Fibroblast of lung (primary cell): ENCODE measurements around the gene MACROD2. TPM values are rescaled to one million over a fixed set of nuclear protein-coding genes. Genes with fewer than 3 reads are reported as not detected.

Experiments used
- DNase-seq, 2 donors: peaks; one replicate each; pipeline versions ENCODE4 v3.0.0 to v3.0.0-alpha.2; 2010; ENCODE audit warnings: low read depth in 2 of 2
- H2AFZ ChIP-seq: 2 replicates; pipeline ENCODE4 v1.5.1; 2012; ENCODE audit warnings: low read length, control low read depth, inconsistent platforms
- H3K27ac ChIP-seq: 2 replicates; pipeline ENCODE4 v1.5.1; 2011; ENCODE audit warnings: low read length, control low read depth; ENCODE audit not compliant: insufficient read depth
- H3K27me3 ChIP-seq: 2 replicates; pipeline ENCODE4 v1.5.1; 2011; ENCODE audit warnings: mild to moderate bottlenecking, low read length; ENCODE audit not compliant: control insufficient read depth, insufficient read depth
- H3K36me3 ChIP-seq: 2 replicates; pipeline ENCODE4 v1.5.1; 2011; ENCODE audit warnings: low read length; ENCODE audit not compliant: control insufficient read depth, insufficient read depth
- H3K4me1 ChIP-seq: 2 replicates; pipeline ENCODE4 v1.5.1; 2011; ENCODE audit warnings: low read length; ENCODE audit not compliant: control insufficient read depth, insufficient read depth; ENCODE audit errors: extremely low read depth
- H3K4me2 ChIP-seq: 2 replicates; pipeline ENCODE4 v1.5.1; 2011; ENCODE audit warnings: low read length, control low read depth; ENCODE audit not compliant: insufficient read depth; ENCODE audit errors: extremely low read depth
- H3K4me3 ChIP-seq, 4 experiments: fragments of 200-600 bp in 1 of 4; sonication (generic) in 1 of 4; replicated peaks in 1 of 4; 2 replicates each; pipeline ENCODE4 v1.5.1; 2011 to 2016; ENCODE audit warnings: low read length in 4 of 4, low read depth in 3 of 4, mild to moderate bottlenecking in 3 of 4, control low read depth in 2 of 4, inconsistent platforms in 1 of 4, mixed read lengths in 1 of 4; ENCODE audit not compliant: insufficient read depth in 1 of 4; ENCODE audit errors: control extremely low read depth in 1 of 4
- H3K79me2 ChIP-seq: 2 replicates; pipeline ENCODE4 v1.5.1; 2012; ENCODE audit warnings: mild to moderate bottlenecking, low read length, inconsistent platforms; ENCODE audit not compliant: control insufficient read depth, insufficient read depth
- H3K9ac ChIP-seq: 2 replicates; pipeline ENCODE4 v1.5.1; 2011; ENCODE audit warnings: mild to moderate bottlenecking, low read length, control low read depth; ENCODE audit not compliant: insufficient read depth
- H3K9me3 ChIP-seq: 2 replicates; pipeline ENCODE4 v1.5.1; 2012; ENCODE audit warnings: low read depth, low read length; ENCODE audit not compliant: control insufficient read depth, insufficient read depth
- H4K20me1 ChIP-seq: 2 replicates; pipeline ENCODE4 v1.5.1; 2011; ENCODE audit warnings: low read length; ENCODE audit not compliant: control insufficient read depth, insufficient read depth; ENCODE audit errors: extremely low read depth
- CTCF ChIP-seq, 2 donors: IDR thresholded peaks in 1 of 2; conservative IDR thresholded peaks in 1 of 2; 1 replicate in 1 of 2; 2 replicates in 1 of 2; pipeline ENCODE4 v1.5.1; 2011 to 2012; ENCODE audit warnings: low read length in 2 of 2, control low read depth in 1 of 2, inconsistent platforms in 1 of 2, low read depth in 1 of 2, mild to moderate bottlenecking in 1 of 2
- EZH2 ChIP-seq: IDR thresholded peaks from 2 replicates; pipeline ENCODE4 v1.5.1; 2012; ENCODE audit warnings: low read length, control low read depth, mild to moderate bottlenecking; ENCODE audit errors: missing control alignments
- polyA plus RNA-seq, 2 donors: library from polyadenylated mRNA; depleted of rRNA in 1 of 2; stranded (reverse) in 1 of 2; unstranded in 1 of 2; fragments of >200 nt; gene quantifications; 2 replicates each; pipeline ENCODE4 v1.2.1, GENCODE V29; 2011 to 2012; ENCODE audit warnings: missing spikeins in 1 of 2
- total RNA-seq: library from RNA; depleted of rRNA; stranded (reverse); fragments of >200 nt; gene quantifications from 2 replicates; pipeline ENCODE4 v1.2.1, GENCODE V29; 2014

Gene MACROD2
- total and polyA plus RNA-seq, 2 donors (not counting 1 experiment from before 2014, with no cell fraction given): 0.54 to 1.7 TPM

GRCh38 chr20:15079594-15080340, 1084.5 kb downstream of the MACROD2 start:
- Histone ChIP-seq H2AFZ (no peak overlapping the region), H3K4me1 (no peaks in the 10 kb centered on the region), H3K79me2 (no peaks in the 10 kb centered on the region), H3K36me3 (no peaks in the 10 kb centered on the region), H3K4me2 (no peak overlapping the region), H3K27me3 (no peaks in the 10 kb centered on the region), H3K9me3 (no peaks in the 10 kb centered on the region), H3K9ac (no peak overlapping the region), H3K27ac (no peak overlapping the region), H3K4me3 (no peak overlapping the region), H4K20me1 (no peaks in the 10 kb centered on the region)
- DNase-seq: no peak
- no peak for TF ChIP-seq EZH2

- Histone ChIP-seq H3K27me3 (no peaks in the 10 kb centered on the region), H4K20me1 (no peaks in the 10 kb centered on the region), H3K4me1 (no peaks in the 10 kb centered on the region), H3K4me3 (no peak overlapping the region), H3K27ac (no peak overlapping the region), H3K9me3 (no peaks in the 10 kb centered on the region), H3K9ac (no peak overlapping the region), H3K4me2 (no peak overlapping the region), H3K36me3 (no peaks in the 10 kb centered on the region), H3K79me2 (no peaks in the 10 kb centered on the region), H2AFZ (no peak overlapping the region)
- TF ChIP-seq EZH2: no peak
- TF ChIP-seq CTCF (conservative IDR thresholded peaks at IDR 0.05 in 1 of 2, IDR thresholded peaks at IDR 0.05 in 1 of 2; ENCODE audit: low read depth in 1 of 2, low read length in 2 of 2): no peak
- DNase-seq: no peak
These were observed 1085.9 kb downstream of the MACROD2 start for GRCh38 chr20:15081261-15081660.

- H3K27ac ChIP-seq: no peak overlapping the region
- H3K9ac ChIP-seq: no peak overlapping the region
- TF ChIP-seq EZH2 (no peak), CTCF (conservative IDR thresholded peaks at IDR 0.05 in 1 of 2, IDR thresholded peaks at IDR 0.05 in 1 of 2; ENCODE audit: low read depth in 1 of 2, low read length in 2 of 2) (no peak)
- no peaks in the 10 kb centered on the region for H3K36me3 ChIP-seq
- H3K9me3 ChIP-seq: no peaks in the 10 kb centered on the region
- no peaks in the 10 kb centered on the region for H4K20me1 ChIP-seq
- no peak overlapping the region for H2AFZ ChIP-seq
- H3K4me1 ChIP-seq: no peaks in the 10 kb centered on the region
- no peak overlapping the region for H3K4me3 ChIP-seq
- DNase-seq: no peak
- H3K27me3 ChIP-seq: no peaks in the 10 kb centered on the region
- no peak overlapping the region for H3K4me2 ChIP-seq
- no peaks in the 10 kb centered on the region for H3K79me2 ChIP-seq
These were observed 1096.2 kb downstream of the MACROD2 start for GRCh38 chr20:15091421-15092037.
